ENCODE measurements around the gene HTR2B. TPM values are rescaled to one million over a fixed set of nuclear protein-coding genes. Genes with fewer than 3 reads are reported as not detected.

Gene HTR2B
- total and polyA plus RNA-seq, 11 donors: 0.25 to 2.2 (median 0.61) TPM

- TF ChIP-seq CTCF (IDR thresholded peaks at IDR 0.05) (no peak), POLR2A (IDR thresholded peaks at IDR 0.05) (no peak)
- H3K27ac ChIP-seq: peak overlapping the region in 1 of 12 donors; percentile 49
- 92 to 98% (median 94%) methylated on average over 1 of the region's 1 CpG for WGBS, 4 donors
- intact Hi-C loops (cut with DNase I): no loop called here
- no peaks in the 10 kb centered on the region for H3K27me3 ChIP-seq
- DNase-seq: no peak
- H3K4me3 ChIP-seq: no peak overlapping the region
- no peak for ATAC-seq
- H3K4me1 ChIP-seq: peaks cover 0 to 21% (median 9%) of the 10 kb centered on the region in 12 donors
- peaks cover 0 to 48% (median 26%) of the 10 kb centered on the region in 9 donors for H3K36me3 ChIP-seq
- no peaks in the 10 kb centered on the region for H3K9me3 ChIP-seq
These were observed 12.9 kb downstream of the HTR2B start for GRCh38 chr2:231111987-231112386.

GRCh38 chr2:231110551-231110950 is 14.3 kb downstream of the HTR2B start:
- 3 to 39% (median 21%) methylated on average over 1 of the region's 1 CpG for WGBS, 4 donors
- H3K36me3 ChIP-seq: peaks cover 0 to 59% (median 26%) of the 10 kb centered on the region in 9 donors
- ATAC-seq: peak; percentile 61 to 85 (median 76)

GRCh38 chr2:231104115-231104713 is 20.6 kb downstream of the HTR2B start:
- TF ChIP-seq CTCF (IDR thresholded peaks at IDR 0.05) (peak; percentile 65 to 91 (median 84)), POLR2A (IDR thresholded peaks at IDR 0.05) (no peak)
- Histone ChIP-seq H3K36me3 (peaks cover 0 to 55% (median 34%) of the 10 kb centered on the region in 9 donors), H3K9me3 (peaks cover 0 to 18% (median 12%) of the 10 kb centered on the region in 12 donors), H3K4me3 (no peak overlapping the region), H3K27me3 (no peaks in the 10 kb centered on the region), H3K4me1 (peaks cover 0 to 23% (median 3%) of the 10 kb centered on the region in 12 donors), H3K27ac (peak overlapping the region in 2 of 12 donors; percentile 2 to 65)
- WGBS, 4 donors: 9 to 15% (median 11%) methylated on average over 3 of the region's 3 CpGs
- DNase-seq (peak in 3 of 5 donors; percentile 34 to 48 (median 41)), ATAC-seq (peak; percentile 51 to 82 (median 78))
- intact Hi-C loops (cut with DNase I): loop anchor here in 9 of 10 donors (1.0 to 10.0 kb wide), 12 partner anchors 88 to 351 kb away; partner anchors contain the start of gene ARMC9 (in 1 of the 9)

More at GRCh38 chr2:231110551-231110950, 14.3 kb downstream of the HTR2B start:
- TF ChIP-seq CTCF (IDR thresholded peaks at IDR 0.05) (peak; percentile 15 to 56 (median 26)), POLR2A (IDR thresholded peaks at IDR 0.05) (no peak)
- Histone ChIP-seq H3K9me3 (no peaks in the 10 kb centered on the region), H3K4me1 (peaks cover 0 to 21% (median 9%) of the 10 kb centered on the region in 12 donors), H3K4me3 (no peak overlapping the region), H3K27ac (peak overlapping the region in 2 of 12 donors; percentile 10 to 49), H3K27me3 (no peaks in the 10 kb centered on the region)
- intact Hi-C loops (cut with DNase I): no loop called here
- DNase-seq: no peak

GRCh38 chr2:231102772-231103171 is 22.1 kb downstream of the HTR2B start:
- H3K4me3 ChIP-seq: no peak overlapping the region
- H3K27me3 ChIP-seq: no peaks in the 10 kb centered on the region
- peaks cover 0 to 31% (median 17%) of the 10 kb centered on the region in 12 donors for H3K9me3 ChIP-seq
- no peak for TF ChIP-seq POLR2A (IDR thresholded peaks at IDR 0.05)
- no peak for TF ChIP-seq CTCF (IDR thresholded peaks at IDR 0.05)
- H3K27ac ChIP-seq: peak overlapping the region in 1 of 12 donors; percentile 65
- H3K4me1 ChIP-seq: peaks cover 0 to 16% (median 3%) of the 10 kb centered on the region in 12 donors
- intact Hi-C loops (cut with DNase I): loop anchor here in 8 of 10 donors (2.0 to 10.0 kb wide), 10 partner anchors 90 to 352 kb away; partner anchors contain the start of gene ARMC9 (in 1 of the 8)
- WGBS, 4 donors: 77 to 92% (median 88%) methylated on average over 2 of the region's 2 CpGs
- ATAC-seq: no peak
- H3K36me3 ChIP-seq: peaks cover 0 to 55% (median 36%) of the 10 kb centered on the region in 9 donors
- no peak for DNase-seq

All from heart left ventricle (tissue), 16 donors.